GM21723 (cell line): ENCODE measurements around the gene NR3C2.
"Not testable (repeated sequence)": the region's sequence is repeated elsewhere in the genome, so short reads cannot be mapped to it uniquely, and the experiment has no call there.

Experiments used
- ATAC-seq: cut with Tn5 transposase; IDR thresholded peaks from one replicate; pipeline ENCODE4 v1.9.1; 2021; ENCODE audit warnings: mild to moderate bottlenecking, moderate library complexity; ENCODE audit not compliant: unreplicated experiment

Gene NR3C2

GRCh38 chr4:148116969-148117368, 325.2 kb downstream of the NR3C2 start:
- no peak for ATAC-seq

GRCh38 chr4:148116264-148116663, 325.9 kb downstream of the NR3C2 start:
- no peak for ATAC-seq

DNA sequence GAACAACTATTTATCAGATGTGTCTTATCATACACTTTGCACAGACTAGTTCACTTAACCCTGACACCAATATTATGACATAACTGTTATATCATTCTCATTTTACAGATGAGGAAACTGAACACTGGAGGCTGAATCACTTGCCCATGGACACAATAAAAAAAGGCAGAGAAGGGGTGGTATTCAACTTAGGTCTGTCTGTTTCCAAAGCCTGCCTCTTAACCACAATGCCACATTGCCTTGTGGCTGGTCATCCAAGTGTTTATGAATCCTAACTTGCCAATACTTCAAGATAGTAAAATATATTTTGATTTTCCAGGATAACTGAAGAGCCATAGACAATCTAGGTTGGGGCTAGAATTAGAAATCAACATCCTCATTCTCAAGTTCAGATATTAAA, 327.8 kb downstream of the NR3C2 start:
- ATAC-seq = no peak

DNA sequence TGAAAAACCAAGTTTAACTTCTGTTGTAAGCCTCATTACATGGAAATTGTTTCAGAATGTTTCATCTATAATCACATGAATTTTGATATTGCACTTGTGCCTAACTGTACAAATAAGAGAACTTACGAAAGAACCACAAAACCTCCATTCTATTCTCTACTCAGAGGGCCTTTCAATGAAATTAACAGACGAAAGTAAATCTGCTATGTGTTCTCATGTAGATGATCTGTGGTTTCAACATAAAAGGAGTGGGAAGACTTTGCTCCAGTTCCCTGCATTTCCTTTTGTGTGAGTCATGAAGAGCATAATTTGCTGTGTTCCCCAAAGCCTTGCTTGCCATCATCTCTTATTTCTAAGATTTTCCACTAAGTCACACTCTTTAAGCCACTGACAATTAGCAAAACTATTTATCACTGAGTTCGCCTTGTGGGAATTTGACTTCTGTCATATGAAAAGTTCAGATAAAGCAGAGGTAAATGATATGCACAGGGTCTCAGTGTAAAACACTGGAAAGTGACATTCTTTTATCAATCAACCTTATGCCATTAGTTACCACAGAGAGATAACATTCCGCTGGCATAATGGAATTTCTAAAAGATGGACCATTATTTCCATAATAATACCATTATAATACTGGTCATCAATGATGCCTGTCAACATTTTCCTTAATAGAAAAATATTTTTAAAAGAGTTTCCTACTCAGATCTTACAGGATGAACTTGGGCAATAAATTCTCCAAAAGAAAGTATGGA, 329.8 kb downstream of the NR3C2 start:
- ATAC-seq = no peak

DNA sequence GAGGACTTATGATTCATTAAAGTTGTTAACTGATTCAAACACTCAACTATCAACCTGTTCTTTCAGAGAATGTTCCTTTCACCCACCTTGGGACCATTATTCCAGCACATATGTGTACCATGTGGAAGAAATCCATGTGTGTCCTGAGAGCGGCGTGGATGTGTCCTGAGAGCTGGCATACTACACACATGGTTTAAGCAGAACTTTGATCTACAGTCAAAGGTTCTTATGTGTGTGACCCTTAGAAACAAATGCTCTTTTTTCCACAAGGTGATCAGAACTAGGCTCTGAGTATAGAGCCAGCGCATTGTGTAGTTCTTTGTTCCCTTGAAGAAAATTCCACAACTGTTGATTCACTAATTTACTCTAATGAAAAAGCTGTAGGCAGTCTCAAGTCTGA, 332.0 kb downstream of the NR3C2 start:
- ATAC-seq = no peak

DNA sequence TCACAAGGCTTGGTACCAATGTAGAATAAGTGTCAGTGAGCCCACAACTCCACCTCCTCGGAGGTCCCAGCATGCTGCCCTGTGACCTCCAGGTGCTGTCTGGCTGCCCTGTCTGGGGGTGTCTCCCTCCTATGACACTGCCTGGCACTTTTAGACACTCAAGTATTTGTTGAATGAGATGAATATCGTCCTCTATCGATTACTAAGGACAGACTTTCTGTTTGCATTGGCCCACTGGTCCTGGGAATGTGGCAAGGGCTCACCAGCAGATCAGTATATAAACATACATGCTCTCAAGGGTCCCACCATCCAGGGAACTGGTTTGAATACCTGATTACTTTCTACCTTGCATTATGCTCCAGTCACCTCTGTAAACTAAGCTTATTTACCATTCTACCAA, 333.0 kb downstream of the NR3C2 start:
- ATAC-seq = no peak

DNA sequence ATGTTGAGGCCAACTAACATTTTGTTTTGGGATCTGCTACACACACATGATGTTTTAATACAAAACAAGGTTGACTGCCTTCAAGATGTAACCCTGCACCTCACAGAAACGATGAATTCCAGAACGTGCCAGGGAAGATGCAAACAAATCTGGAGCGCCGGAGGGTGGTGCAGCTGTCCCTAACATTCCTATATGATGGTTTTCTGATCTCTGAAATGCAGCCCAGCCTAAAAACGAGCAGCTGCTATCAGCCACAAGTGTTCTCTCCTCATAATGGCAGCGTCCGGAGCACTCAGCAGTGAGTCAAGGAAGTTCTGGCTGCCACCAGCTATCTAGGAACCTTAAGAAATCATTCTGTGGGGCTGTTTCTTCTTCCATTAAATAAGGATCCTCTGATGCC, 333.4 kb downstream of the NR3C2 start:
- ATAC-seq = no peak

DNA sequence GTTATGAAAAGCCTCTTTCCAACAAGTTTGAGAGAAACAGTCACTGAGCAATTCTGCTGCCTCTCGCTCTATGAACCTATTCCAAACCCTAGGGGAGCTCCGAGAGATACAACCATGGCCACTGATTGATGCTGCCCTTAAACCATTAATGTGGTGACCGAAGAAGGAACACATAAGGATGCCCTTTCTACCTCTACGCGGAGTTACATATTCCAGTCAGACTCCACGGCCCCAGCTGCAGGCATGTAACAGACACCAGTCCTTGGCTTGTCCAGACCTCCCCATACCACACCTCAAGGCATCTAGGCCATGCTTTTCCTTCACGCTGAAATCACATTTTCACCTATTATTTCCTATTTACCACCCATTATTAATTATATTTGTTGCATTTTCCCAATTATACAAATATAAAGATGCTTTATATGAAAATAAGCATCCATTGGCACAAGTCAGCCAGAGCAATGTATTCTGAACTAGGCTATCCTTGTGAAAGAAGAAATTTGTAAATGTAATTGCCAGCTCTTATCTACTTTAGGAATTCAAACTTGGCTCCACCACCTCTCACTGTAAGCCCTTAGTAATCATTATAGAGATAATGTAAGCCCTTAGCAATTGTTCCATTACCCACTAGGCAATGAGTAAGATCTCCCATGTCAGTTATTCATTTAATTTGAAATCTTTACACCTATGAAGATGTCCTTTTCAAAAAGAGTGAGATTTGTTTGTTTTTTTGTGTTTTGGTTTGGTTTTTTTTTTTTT, 338.4 kb downstream of the NR3C2 start:
- no peak for ATAC-seq

GRCh38 chr4:148101790-148102189, 340.4 kb downstream of the NR3C2 start:
- ATAC-seq = no peak

DNA sequence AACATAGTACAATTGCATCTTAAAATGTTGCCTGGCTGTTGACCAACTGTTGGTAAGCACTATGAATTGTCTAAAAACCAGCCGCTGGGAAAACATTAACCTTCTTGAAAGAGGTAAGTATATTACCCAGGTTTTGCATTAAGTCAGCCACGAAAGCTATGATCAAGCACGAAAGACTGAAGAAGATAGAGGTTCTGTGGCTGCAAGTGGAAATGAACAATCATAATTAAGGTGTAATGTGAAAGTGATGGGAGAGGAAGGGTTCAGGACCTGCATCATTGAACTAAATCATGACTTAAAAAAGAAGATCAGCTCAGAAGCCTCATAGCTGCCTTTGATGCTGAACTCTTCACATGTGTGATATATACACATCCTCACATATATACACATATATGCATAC, 341.0 kb downstream of the NR3C2 start:
- ATAC-seq = no peak

DNA sequence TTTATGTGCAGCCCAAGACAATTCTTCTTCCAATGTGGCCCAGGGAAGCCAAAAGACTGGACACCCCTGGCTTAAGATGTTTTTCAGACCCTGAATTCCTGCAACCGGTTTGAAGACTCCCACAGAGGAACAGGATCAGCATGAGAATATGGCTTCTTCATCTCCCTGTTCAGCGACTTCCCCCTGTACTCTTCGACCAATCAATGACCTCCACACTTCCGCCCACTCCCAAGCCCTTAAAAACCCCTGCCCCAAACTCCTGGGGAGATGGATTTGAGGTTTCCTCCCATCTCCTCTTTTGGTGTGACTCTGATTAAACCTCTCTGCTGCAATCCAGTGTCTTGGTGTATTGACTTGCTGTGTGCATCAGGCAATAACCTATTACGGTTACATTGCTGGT, 344.4 kb downstream of the NR3C2 start:
- no peak for ATAC-seq

GRCh38 chr4:148095346-148095923, 346.8 kb downstream of the NR3C2 start:
- no peak for ATAC-seq

GRCh38 chr4:148094149-148094548, 348.1 kb downstream of the NR3C2 start:
- ATAC-seq = no peak

GRCh38 chr4:148093065-148093464, 349.1 kb downstream of the NR3C2 start:
- ATAC-seq = no peak

GRCh38 chr4:148092316-148093014, 349.7 kb downstream of the NR3C2 start:
- ATAC-seq = no peak

DNA sequence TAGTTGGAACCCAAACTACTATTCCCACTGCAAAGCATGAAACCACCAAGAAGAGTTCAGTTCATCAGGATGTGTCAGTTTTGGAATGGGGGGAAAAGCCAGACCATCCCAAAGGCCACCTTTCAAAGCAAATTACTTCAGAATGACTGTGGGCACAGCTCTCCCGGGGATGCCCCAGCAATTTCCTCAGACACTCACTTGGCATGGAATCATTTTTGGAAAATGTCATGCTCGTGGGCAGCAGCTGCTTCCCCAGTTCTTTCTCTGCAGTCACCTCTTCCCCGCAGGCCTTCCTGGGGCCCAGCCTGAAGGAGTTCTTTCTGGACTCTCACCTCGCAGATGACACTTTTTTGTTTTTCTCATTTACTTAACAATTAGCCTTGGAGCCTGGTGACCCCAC, 350.3 kb downstream of the NR3C2 start:
- ATAC-seq = no peak

GRCh38 chr4:148090503-148091476, 351.4 kb downstream of the NR3C2 start:
- ATAC-seq = no peak

DNA sequence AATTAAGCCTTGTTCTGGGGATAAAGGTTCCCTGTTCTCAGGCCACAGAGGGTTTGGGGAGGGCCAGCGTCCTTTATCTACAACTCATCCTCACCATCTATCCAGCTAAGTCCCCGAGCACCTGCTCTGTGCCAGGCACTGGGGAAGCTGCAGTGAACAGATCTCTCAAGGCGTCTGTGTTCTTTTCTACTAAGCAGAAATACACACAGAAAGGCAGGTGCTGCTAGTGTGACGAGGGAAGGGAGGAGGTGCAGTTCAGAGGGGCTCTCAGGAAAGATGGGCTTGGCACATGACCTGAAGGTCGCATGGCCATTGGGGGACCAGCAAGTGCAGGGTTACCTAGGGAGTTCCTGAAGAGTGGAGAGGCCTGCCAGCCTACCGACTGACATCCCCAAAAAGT, 352.2 kb downstream of the NR3C2 start:
- ATAC-seq = no peak

GRCh38 chr4:148089624-148090023, 352.6 kb downstream of the NR3C2 start:
- no peak for ATAC-seq

GRCh38 chr4:148083073-148083472, 359.1 kb downstream of the NR3C2 start:
- ATAC-seq = not testable (repeated sequence)
